IPS-11a (cell line): Measurements from ENCODE around the gene EML6.
"Not testable (repeated sequence)": the region's sequence is repeated elsewhere in the genome, so short reads cannot be mapped to it uniquely, and the experiment has no call there.

Experiments used
- H3K4me3 ChIP-seq: one replicate; pipeline ENCODE4 v1.5.1; 2013; ENCODE audit warnings: low read depth, low read length, control low read depth

The EML6 gene

DNA sequence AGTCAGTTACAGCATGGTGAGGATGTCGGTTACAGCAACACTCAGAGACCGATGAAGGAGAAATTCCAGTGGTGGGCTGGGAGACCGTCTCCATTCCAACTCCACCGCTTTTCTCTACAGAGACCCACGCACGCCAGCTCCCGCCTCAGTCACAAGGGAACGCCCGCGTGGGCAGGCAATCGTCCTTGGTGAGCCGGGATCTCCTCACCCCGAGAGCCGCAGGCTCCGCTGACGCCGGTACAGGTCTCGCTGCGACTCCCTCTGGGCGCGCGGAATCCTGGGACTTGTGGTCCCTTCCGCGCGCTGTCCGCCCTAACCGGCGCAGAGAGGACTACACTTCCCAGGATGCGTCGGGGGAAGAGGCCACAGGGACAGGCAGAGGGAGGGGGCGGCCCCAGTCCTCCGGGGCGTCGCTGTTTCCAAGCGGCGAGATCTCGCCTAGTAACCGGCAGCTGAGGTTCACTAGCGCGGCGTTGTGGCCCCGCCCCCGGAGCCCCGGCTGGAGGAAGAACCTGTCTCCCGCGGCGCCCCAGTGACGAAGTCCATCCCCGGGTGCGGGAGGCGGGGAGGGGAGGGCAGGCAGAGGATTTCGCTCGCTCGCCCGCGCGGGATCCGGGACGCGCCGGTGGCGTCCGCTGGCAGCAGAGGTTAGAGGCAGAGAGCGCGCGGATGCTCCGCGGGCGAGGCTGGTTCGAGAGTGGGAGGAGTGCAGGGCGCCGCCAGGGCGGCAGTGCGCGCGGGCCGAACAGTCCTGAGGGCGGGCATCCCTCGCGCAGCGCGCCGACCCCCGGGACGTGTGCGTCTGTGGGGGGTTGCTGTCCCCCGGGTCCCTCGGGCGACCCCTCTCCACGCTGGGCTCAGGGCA, at the start of gene EML6:
Gene EML6, plus strand, starts transcription at position 532 of the 865 bp plus-strand sequence. CDS start 1,400 bp downstream, outside the sequence.
- peak within 1 kb of the TSS; percentile 88 for H3K4me3 ChIP-seq

GRCh38 chr2:54675281-54675680, 48.2 kb upstream of the EML6 start:
- no peak overlapping the region for H3K4me3 ChIP-seq

- no peak overlapping the region for H3K4me3 ChIP-seq
These were observed 47.7 kb upstream of the EML6 start for GRCh38 chr2:54675738-54676137.

DNA sequence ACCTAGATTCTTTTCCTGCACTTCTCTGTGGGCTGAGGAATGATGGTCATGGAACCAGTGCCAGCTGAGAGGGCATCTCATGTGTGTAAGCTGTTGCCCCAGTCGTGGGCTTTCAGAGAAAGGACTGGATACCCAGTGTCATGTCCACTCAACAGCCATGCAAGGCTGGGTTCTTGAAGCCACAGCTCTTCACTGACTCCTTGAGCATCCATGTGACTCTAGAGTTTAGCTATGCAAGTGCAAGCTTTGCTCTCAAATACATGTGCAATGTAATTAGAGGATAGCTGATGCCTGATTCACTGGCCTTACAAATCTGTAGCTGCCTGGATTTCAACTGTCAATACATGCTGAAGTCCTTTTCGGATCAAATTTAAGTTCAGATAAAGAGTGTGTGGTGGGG, 46.8 kb upstream of the EML6 start:
- H3K4me3 ChIP-seq = no peak overlapping the region

DNA sequence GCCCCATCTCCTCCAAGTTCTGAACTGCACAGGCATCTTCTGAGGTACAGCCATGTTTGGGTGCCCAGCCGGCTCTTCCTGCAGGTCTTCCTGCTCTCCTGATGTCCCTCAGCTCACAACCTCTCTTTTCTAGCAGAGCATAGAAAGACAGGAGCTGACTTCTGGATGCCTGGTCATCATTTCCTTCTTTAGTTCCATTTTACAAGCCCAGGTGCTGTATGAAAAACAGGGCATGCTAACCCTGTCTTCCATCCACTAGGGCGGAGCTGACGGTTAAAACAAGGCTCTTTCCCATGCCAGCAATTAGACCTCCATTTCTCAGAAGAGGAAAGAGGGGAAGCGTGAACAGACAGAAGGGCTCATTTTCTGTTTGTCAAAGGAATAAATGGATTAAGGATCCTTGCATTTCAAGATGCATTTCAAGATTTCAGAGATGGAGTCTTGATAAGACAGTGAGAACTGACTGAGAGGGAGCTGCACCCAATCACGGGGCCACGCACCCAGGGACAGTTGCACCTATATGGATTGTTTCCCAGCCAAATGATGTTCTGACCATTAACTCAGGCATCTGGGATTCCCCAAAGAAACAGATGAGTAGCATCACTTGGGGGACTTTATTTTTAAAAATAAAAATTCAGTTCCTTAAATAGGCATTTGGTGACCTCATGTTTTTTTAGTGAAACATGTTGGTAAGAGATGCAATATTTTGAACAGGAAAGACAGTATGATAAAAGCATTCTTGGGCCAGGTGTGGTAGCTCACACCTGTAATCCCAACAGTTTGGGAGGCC, 45.8 kb upstream of the EML6 start:
- no peak overlapping the region for H3K4me3 ChIP-seq

GRCh38 chr2:54678719-54679118, 44.7 kb upstream of the EML6 start:
- no peak overlapping the region for H3K4me3 ChIP-seq

DNA sequence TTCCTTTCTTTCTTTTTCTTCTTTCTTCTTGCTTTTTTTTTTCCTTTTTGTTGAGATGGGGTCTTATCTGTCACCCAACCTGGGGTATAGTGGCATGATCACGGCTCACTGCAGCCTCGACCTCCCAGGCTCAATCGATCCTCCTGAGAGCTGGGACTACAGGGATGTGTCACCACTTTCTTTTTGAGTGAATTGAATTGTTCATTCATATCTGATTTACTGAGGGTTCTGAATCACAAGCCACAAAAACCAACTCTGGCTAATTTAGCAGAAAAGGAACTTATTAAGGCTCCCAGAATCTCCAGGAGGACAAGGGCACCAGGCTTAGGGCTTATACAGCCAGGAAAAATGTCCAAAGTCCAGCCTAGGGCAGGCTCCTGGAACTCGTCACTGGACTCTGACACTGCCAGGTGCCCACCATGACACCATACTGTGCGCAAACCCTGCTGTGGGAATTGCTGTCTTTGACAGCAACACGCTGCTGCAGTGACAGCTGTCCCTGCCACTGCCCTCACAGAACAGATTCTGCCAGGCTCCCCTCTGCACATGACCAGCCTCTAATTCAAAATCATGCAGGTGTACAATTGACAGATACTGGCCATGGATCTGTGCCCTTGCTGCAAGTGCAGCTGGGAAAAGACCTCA, 42.9 kb upstream of the EML6 start:
- no peak overlapping the region for H3K4me3 ChIP-seq

DNA sequence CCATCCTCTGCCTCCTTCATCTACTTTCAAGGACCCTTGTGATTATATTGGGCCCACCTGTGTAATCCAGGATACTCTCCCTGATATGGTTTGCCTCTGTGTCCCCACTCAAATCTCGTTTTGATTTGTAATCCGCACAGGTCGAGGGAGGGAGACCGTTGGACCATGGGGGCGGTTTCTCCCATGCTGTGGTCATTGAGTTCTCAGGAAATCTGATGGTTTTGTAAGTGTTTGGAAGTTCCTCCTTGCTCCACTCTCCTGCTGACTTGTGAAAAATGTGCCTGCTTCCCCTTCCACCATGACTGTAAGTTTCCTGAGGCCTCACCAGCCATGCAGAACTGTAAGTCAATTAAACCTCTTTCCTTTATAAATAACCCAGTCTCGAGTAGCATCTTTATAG, 42.0 kb upstream of the EML6 start:
- no peak overlapping the region for H3K4me3 ChIP-seq

GRCh38 chr2:54683596-54683995, 39.9 kb upstream of the EML6 start:
- no peak overlapping the region for H3K4me3 ChIP-seq

GRCh38 chr2:54685263-54685775, 38.1 kb upstream of the EML6 start:
- H3K4me3 ChIP-seq = no peak overlapping the region

GRCh38 chr2:54687595-54688152, 35.8 kb upstream of the EML6 start:
- no peak overlapping the region for H3K4me3 ChIP-seq

- no peak overlapping the region for H3K4me3 ChIP-seq
These were observed 31.9 kb upstream of the EML6 start for GRCh38 chr2:54691445-54692135.

DNA sequence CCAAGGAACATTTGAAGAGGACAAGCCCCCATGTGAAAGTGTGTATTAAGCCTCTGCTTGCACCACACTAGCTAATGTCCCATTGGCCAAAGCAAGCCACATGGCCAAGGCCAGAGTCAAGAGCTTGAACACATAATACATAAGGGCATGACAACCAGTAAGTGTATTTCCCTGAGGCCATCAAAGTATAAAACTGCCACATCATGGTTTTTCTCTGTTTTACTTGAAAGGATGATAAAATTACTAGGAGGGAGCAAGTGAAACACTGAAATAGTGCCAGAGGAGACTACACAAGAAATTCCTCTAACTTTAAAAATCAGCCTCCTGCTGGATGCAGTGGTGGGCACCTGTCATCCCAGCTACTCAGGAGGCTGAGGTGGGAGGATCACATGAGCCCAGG, 30.9 kb upstream of the EML6 start:
- no peak overlapping the region for H3K4me3 ChIP-seq

DNA sequence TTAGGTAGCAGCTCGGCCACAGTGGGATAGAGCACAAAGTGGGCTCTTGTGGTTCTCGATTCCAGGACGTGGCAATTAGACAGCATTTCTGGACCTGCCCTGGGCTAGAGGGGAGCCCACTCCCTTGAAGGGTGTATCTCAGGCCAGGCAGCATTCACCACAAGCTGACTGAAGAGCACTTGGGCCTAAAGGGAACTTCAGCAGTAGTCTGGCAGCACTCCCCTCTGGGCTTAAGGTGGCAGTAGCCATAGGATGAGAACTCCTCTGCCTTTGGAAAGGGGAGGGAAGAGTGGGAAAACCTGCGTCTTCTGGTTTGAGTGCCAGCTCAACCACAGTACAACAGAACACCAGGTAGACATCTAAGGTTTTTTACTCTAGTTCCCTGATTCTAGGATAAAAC, 28.1 kb upstream of the EML6 start:
- no peak overlapping the region for H3K4me3 ChIP-seq

DNA sequence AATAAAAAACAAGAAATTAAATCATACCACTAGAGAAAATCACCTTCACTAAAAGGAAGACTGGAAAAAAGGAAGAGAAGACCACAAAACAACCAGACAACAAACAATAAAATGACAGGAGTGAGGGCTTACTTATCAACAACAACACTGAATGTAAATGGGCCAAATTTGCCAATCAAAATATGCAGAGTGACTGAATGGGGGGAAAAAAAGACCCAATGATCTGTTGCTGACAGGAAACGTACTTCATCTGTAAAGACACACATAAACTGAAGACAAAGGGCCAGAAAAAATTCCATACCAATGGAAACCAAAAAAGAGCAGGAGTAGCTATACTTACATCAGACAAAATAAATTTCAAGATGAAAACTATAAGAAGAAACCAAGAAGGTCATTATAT, 25.5 kb upstream of the EML6 start:
- H3K4me3 ChIP-seq = no peak overlapping the region

GRCh38 chr2:54698926-54699325, 24.5 kb upstream of the EML6 start:
- H3K4me3 ChIP-seq = not testable (repeated sequence)

GRCh38 chr2:54699665-54700064, 23.8 kb upstream of the EML6 start:
- H3K4me3 ChIP-seq = no peak overlapping the region

GRCh38 chr2:54701029-54701428, 22.4 kb upstream of the EML6 start:
- no peak overlapping the region for H3K4me3 ChIP-seq

GRCh38 chr2:54704238-54704637, 19.2 kb upstream of the EML6 start:
- no peak overlapping the region for H3K4me3 ChIP-seq
